Naive thymus-derived CD4-positive, alpha-beta T cell (primary cell): ENCODE data around the gene NMS. TPM values are rescaled to one million over a fixed set of nuclear protein-coding genes. Genes with fewer than 3 reads are reported as not detected.

Experiments used
- ATAC-seq: fragments of 150-1000 bp; cut with Tn5 transposase; 2 replicates; pipeline ENCODE4 v1.10.0; 2021; ENCODE audit warnings: mild to moderate bottlenecking, moderate library complexity
- CTCF ChIA-PET: fragments of 350-600 bp; sonication (Branson Sonifier 250); formaldehyde crosslinking; loops from one replicate; lab custom pipeline; 2021; ENCODE audit warnings: antibody characterized with exemption; lab: Charles Lee
- POLR2A ChIA-PET: fragments of 350-600 bp; sonication (Branson Sonifier 250); formaldehyde crosslinking; loops from one replicate; lab custom pipeline; 2021; ENCODE audit warnings: antibody characterized with exemption, inconsistent platforms; lab: Charles Lee
- DNase-seq, 9 donors: peaks; one replicate each; pipeline versions ENCODE4 v3.0.0 to v3.0.0-alpha.2; 2020 to 2022; ENCODE audit warnings: mixed read lengths in 1 of 9
- H3K27ac ChIP-seq: one replicate; pipeline ENCODE4 v1.7.0; 2013; ENCODE audit warnings: mild to moderate bottlenecking, low read depth, low read length, moderate library complexity
- H3K27me3 ChIP-seq, 2 donors: one replicate each; pipeline ENCODE4 v1.7.0; 2013; ENCODE audit warnings: low read length in 2 of 2, mild to moderate bottlenecking in 2 of 2, moderate library complexity in 2 of 2; ENCODE audit not compliant: control insufficient read depth in 2 of 2, insufficient read depth in 2 of 2
- H3K36me3 ChIP-seq, 3 experiments: 1 replicate in 2 of 3; 2 replicates in 1 of 3; pipeline ENCODE4 v1.7.0; 2013; ENCODE audit warnings: low read length in 3 of 3, mild to moderate bottlenecking in 3 of 3, moderate library complexity in 1 of 3; ENCODE audit not compliant: insufficient read depth in 3 of 3, control insufficient read depth in 2 of 3
- H3K4me1 ChIP-seq, 2 donors: one replicate each; pipeline ENCODE4 v1.7.0; 2013; ENCODE audit warnings: low read length in 2 of 2, mild to moderate bottlenecking in 2 of 2, moderate library complexity in 1 of 2; ENCODE audit not compliant: control insufficient read depth in 2 of 2, insufficient read depth in 2 of 2
- H3K4me3 ChIP-seq: 2 replicates; pipeline ENCODE4 v1.7.0; 2013; ENCODE audit warnings: mild to moderate bottlenecking, low read length
- H3K9me3 ChIP-seq, 3 experiments: 1 replicate in 2 of 3; 2 replicates in 1 of 3; pipeline ENCODE4 v1.7.0; 2013; ENCODE audit warnings: low read length in 3 of 3; ENCODE audit not compliant: control insufficient read depth in 2 of 3
- H3K27ac Mint-ChIP-seq, 9 donors: one replicate each; pipeline ENCODE4 v1.8.0; 2020 to 2022; ENCODE audit warnings: mixed read lengths in 9 of 9, mild to moderate bottlenecking in 8 of 9, moderate library complexity in 5 of 9, inconsistent platforms in 2 of 9
- H3K27me3 Mint-ChIP-seq, 5 donors: one replicate each; pipeline ENCODE4 v1.8.0; 2021 to 2022; ENCODE audit warnings: mixed read lengths in 5 of 5, mild to moderate bottlenecking in 1 of 5
- H3K36me3 Mint-ChIP-seq, 5 donors: one replicate each; pipeline ENCODE4 v1.8.0; 2020 to 2022; ENCODE audit warnings: mixed read lengths in 5 of 5, mild to moderate bottlenecking in 3 of 5, inconsistent platforms in 1 of 5
- H3K4me1 Mint-ChIP-seq, 7 donors: one replicate each; pipeline ENCODE4 v1.8.0; 2020 to 2022; ENCODE audit warnings: mixed read lengths in 7 of 7, mild to moderate bottlenecking in 3 of 7, inconsistent platforms in 1 of 7
- H3K4me3 Mint-ChIP-seq, 10 donors: one replicate each; pipeline ENCODE4 v1.8.0; 2020 to 2022; ENCODE audit warnings: mild to moderate bottlenecking in 10 of 10, mixed read lengths in 10 of 10, moderate library complexity in 6 of 10, inconsistent platforms in 2 of 10
- H3K9me3 Mint-ChIP-seq, 11 donors: one replicate each; pipeline ENCODE4 v1.8.0; 2020 to 2022; ENCODE audit warnings: mixed read lengths in 11 of 11, mild to moderate bottlenecking in 4 of 11, inconsistent platforms in 1 of 11, moderate library complexity in 1 of 11
- intact Hi-C, 2 donors: fragments of 100-400 bp; cut with micrococcal nuclease; formaldehyde crosslinking; loops; one replicate each; pipeline ENCODE4 v1.15.1; 2023
- polyA plus RNA-seq, 2 donors: library from polyadenylated mRNA; unstranded; fragments of 300-500 nt; fragmentation: Illumina TruSeq; gene quantifications; one replicate each; pipeline ENCODE4 v1.2.3, GENCODE V29; 2021
- total RNA-seq, 6 experiments: library from RNA in 5 of 6; stranded (reverse) in 5 of 6; gene quantifications; 1 replicate in 5 of 6; 2 replicates in 1 of 6; pipeline ENCODE4 v1.2.3 and lab custom pipeline; 2021 to 2026

Gene NMS
- total and polyA plus RNA-seq, 7 experiments from 2014 or later: not detected

DNA sequence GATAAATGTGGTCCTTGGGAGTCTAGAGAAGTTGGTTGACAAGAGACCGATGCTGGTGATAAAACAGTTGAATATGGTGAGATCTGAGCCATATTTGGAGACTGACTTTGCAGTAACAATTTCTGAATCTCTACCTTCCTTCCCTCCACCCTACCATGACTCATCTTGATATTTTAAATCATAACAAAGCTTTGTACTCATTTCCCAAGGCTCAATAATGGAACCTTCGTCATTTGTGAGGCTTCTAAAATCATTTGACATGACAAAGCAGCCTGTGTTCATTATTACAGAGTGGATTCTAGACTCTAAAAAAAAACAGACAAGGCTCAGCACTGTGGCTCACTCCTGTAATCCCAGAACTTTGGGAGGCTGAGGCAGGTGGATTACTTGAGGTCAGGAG, 54.0 kb downstream of the NMS start:
- H3K4me1 Mint-ChIP-seq: peaks cover 0 to 2% (median 0%) of the 10 kb centered on the region in 7 donors
- peaks cover 0 to 2% (median 0%) of the 10 kb centered on the region in 5 donors for H3K27me3 Mint-ChIP-seq
- Histone ChIP-seq H3K27me3 (no peaks in the 10 kb centered on the region), H3K9me3 (no peaks in the 10 kb centered on the region), H3K4me1 (no peaks in the 10 kb centered on the region), H3K4me3 (no peak overlapping the region), H3K36me3 (no peaks in the 10 kb centered on the region), H3K27ac (no peak overlapping the region)
- intact Hi-C loops: no loop called here
- H3K4me3 Mint-ChIP-seq: no peak overlapping the region
- H3K9me3 Mint-ChIP-seq: peaks cover 0 to 5% (median 0%) of the 10 kb centered on the region in 11 donors
- ChIA-PET CTCF (no interaction called here), POLR2A (interaction anchor here (0.6 kb wide), 2 partner anchors 123 to 1407 kb away, joined by 3 to 4 read pairs; no protein-coding TSS in a partner anchor)
- DNase-seq (no peak), ATAC-seq (no peak)
- peaks cover 0 to 5% (median 0%) of the 10 kb centered on the region in 5 donors for H3K36me3 Mint-ChIP-seq
- no peak overlapping the region for H3K27ac Mint-ChIP-seq

DNA sequence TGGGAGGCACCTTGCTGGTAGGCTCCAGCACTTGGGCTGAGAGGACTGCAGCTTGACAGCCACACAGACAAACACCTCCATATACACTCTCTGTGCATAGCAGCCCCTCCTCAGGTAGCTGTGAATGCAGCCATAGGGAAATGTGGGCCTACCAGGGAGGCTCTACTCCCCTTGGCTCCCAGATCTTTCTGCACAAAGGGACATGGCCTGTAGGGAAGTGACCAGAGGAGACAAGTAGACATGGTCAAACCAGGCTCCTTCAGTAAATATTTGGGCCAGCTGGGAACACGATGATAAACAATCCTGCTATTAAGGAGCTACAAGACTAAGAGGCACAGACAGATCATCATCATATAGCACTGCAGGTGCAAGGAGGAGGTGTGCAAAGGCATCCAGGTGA, 56.6 kb downstream of the NMS start:
- ATAC-seq (no peak), DNase-seq (no peak)
- Mint-ChIP-seq H3K4me1 (peaks cover 0 to 6% (median 0%) of the 10 kb centered on the region in 7 donors), H3K36me3 (no peaks in the 10 kb centered on the region), H3K27me3 (peaks cover 0 to 3% (median 0%) of the 10 kb centered on the region in 5 donors), H3K9me3 (peaks cover 0 to 5% (median 0%) of the 10 kb centered on the region in 11 donors), H3K27ac (no peak overlapping the region), H3K4me3 (no peak overlapping the region)
- ChIA-PET POLR2A (no interaction called here), CTCF (no interaction called here)
- H3K4me1 ChIP-seq: no peaks in the 10 kb centered on the region
- H3K27ac ChIP-seq: no peak overlapping the region
- H3K36me3 ChIP-seq: no peaks in the 10 kb centered on the region
- H3K27me3 ChIP-seq: no peaks in the 10 kb centered on the region
- H3K4me3 ChIP-seq: no peak overlapping the region
- H3K9me3 ChIP-seq: no peaks in the 10 kb centered on the region
- intact Hi-C loops: no loop called here

DNA sequence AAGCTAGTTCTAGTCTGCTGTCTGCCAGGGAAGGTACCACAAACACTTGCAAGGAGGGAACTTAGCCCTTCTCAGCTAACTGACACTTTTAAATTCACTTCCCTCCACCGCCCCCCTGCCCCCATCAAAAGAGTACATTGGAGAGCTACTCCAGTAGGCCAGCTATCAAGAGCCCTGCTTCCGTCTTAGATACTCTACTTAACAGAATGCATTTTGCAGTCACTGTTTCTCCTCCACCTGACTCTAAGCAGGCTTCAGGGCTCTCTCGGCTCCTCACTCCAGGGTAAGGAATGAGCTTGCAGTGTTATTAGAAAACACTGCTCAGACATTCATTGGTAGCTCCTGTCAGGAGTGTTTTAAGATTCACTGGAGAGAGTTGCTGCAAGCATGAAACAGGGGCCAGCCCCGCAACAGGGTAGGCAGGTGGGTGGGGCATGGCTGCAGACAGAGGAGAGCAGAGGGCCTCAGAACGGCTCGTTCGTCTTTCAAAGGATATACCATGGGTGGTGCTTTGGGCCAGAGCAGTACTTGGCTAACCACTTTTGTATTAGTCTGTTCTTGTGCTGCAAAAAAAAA, 57.2 kb downstream of the NMS start:
- H3K36me3 Mint-ChIP-seq: no peaks in the 10 kb centered on the region
- peaks cover 0 to 5% (median 0%) of the 10 kb centered on the region in 11 donors for H3K9me3 Mint-ChIP-seq
- Histone ChIP-seq H3K27me3 (no peaks in the 10 kb centered on the region), H3K4me1 (no peaks in the 10 kb centered on the region), H3K27ac (no peak overlapping the region), H3K36me3 (no peaks in the 10 kb centered on the region), H3K4me3 (no peak overlapping the region), H3K9me3 (no peaks in the 10 kb centered on the region)
- DNase-seq (no peak), ATAC-seq (no peak)
- H3K4me3 Mint-ChIP-seq: no peak overlapping the region
- no peak overlapping the region for H3K27ac Mint-ChIP-seq
- peaks cover 0 to 3% (median 0%) of the 10 kb centered on the region in 5 donors for H3K27me3 Mint-ChIP-seq
- POLR2A ChIA-PET: no interaction called here
- CTCF ChIA-PET: no interaction called here
- intact Hi-C loops: no loop called here
- peaks cover 0 to 6% (median 0%) of the 10 kb centered on the region in 7 donors for H3K4me1 Mint-ChIP-seq

DNA sequence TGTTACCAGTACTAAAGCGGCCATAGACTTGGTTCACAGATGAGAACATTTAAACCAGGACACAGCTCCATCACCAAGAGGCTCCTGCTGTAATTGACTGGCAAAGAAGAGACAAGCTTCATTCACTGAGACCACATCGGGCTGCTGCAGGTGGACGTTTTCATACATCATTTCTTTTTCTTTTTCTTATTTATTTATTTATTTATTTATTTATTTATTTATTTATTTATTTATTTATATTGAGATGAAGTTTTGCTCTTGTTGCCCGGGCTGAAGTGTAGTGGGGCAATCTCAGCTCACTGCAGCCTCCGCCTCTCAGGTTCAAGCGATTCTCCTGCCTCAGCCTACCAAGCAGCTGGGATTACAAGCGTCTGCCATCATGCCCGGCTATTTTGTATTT, 58.9 kb downstream of the NMS start:
- Mint-ChIP-seq H3K27me3 (peaks cover 0 to 7% (median 0%) of the 10 kb centered on the region in 5 donors), H3K36me3 (peaks cover 0 to 2% (median 0%) of the 10 kb centered on the region in 5 donors), H3K9me3 (peaks cover 0 to 6% (median 0%) of the 10 kb centered on the region in 11 donors), H3K27ac (no peak overlapping the region), H3K4me1 (peaks cover 0 to 6% (median 0%) of the 10 kb centered on the region in 7 donors), H3K4me3 (no peak overlapping the region)
- intact Hi-C loops: no loop called here
- Histone ChIP-seq H3K27ac (no peak overlapping the region), H3K4me3 (no peak overlapping the region), H3K9me3 (no peaks in the 10 kb centered on the region), H3K4me1 (no peaks in the 10 kb centered on the region), H3K36me3 (no peaks in the 10 kb centered on the region), H3K27me3 (no peaks in the 10 kb centered on the region)
- ChIA-PET POLR2A (no interaction called here), CTCF (no interaction called here)
- DNase-seq (no peak), ATAC-seq (no peak)

DNA sequence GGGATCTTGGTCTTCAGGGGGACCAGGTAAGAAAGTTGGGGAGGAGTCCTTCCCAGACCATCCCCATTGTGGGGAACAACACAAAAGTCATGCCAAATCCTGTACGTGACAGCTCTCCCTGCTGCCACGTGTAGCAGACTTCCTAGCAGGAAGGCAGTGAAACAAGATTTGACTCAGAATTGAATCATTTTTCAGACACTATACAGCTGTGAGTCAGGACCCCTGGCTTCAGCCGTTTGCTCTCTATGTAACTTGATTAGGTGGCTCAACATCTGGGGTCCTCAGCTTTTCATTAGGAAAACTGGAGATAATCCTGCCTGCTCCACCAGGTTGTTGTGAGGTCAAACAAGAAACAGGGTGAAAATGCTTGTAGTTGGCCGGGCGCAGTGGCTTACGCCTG, 59.6 kb downstream of the NMS start:
- no peaks in the 10 kb centered on the region for H3K36me3 ChIP-seq
- DNase-seq (no peak), ATAC-seq (no peak)
- no peaks in the 10 kb centered on the region for H3K9me3 ChIP-seq
- intact Hi-C loops: no loop called here
- no peaks in the 10 kb centered on the region for H3K4me1 ChIP-seq
- POLR2A ChIA-PET: interaction anchor here (0.8 kb wide), 1 partner anchor 10 kb away, joined by 3 read pairs; no protein-coding TSS in a partner anchor
- CTCF ChIA-PET: no interaction called here
- no peak overlapping the region for H3K27ac ChIP-seq
- H3K4me1 Mint-ChIP-seq: peaks cover 0 to 6% (median 0%) of the 10 kb centered on the region in 7 donors
- H3K27me3 Mint-ChIP-seq: peaks cover 0 to 7% (median 0%) of the 10 kb centered on the region in 5 donors
- H3K27ac Mint-ChIP-seq: no peak overlapping the region
- no peak overlapping the region for H3K4me3 Mint-ChIP-seq
- no peaks in the 10 kb centered on the region for H3K27me3 ChIP-seq
- no peak overlapping the region for H3K4me3 ChIP-seq
- peaks cover 0 to 2% (median 0%) of the 10 kb centered on the region in 5 donors for H3K36me3 Mint-ChIP-seq
- peaks cover 0 to 6% (median 0%) of the 10 kb centered on the region in 11 donors for H3K9me3 Mint-ChIP-seq

Other genes with a start within 250 kb of the NMS start
- gene LONRF2, start 148.0 kb upstream of the NMS start, total RNA-seq: under 1 TPM in 2 of 5 experiments, not detected in 3; 0.05 to 0.24 TPM
- gene LONRF2, start 148.0 kb upstream of the NMS start, polyA plus RNA-seq: not detected
- 1 to 10 TPM; 2.2 to 5.0 (median 3.2) TPM for gene CHST10, start 52.8 kb upstream of the NMS start, total RNA-seq
- gene CHST10, start 52.8 kb upstream of the NMS start, polyA plus RNA-seq: 1 to 10 TPM; 1.2 to 3.9 TPM
- gene PDCL3, start 92.5 kb downstream of the NMS start, total RNA-seq: 10 to 100 TPM; 16.6 to 31.9 (median 19.9) TPM
- gene PDCL3, start 92.5 kb downstream of the NMS start, polyA plus RNA-seq: 10 to 100 TPM; 61.9 to 63.4 TPM